Cardiac atrium fibroblast (primary cell): ENCODE measurements around the gene ZNF317. TPM values are rescaled to one million over a fixed set of nuclear protein-coding genes. Genes with fewer than 3 reads are reported as not detected.

Experiments used
- total RNA-seq: library from RNA; depleted of rRNA; stranded (reverse); fragments of >200 nt; gene quantifications from 2 replicates; pipeline ENCODE4 v1.2.3, GENCODE V29; 2015

The ZNF317 gene
- total RNA-seq, result 11.2 TPM in 2 replicates

DNA sequence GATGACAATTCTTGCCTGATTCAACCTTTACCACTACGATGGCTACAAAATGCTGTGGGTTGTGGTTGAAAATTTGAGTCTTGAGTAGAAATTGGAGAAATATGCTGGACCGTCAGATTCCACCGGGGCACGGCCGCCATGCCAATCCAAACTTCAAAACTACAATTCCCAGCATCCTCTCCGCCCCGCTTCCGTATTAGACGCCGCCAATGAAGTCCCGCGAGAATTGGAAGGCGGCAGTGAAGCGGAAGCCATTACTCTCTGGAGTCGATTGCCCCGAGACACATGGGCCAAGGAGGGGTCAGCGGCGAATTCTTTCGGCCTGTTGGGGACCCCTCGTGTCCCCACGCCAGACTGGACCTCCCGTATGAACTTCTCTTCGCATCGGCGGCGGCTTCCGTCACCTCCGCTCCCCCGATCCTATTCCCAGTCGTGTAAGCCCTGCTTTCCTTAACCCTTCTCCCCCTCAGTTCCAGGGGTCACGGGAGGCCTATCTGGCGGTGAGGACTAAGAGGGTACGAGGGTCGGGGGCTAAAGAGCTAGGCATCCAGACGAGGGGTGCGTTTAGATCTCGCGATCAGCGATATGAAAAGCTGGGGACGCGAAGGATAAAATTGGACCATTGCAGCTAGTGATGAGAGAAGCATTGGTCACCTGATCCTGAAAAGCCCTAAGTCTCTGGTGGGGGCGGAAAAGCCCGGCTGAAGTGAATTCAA is at the start of gene ZNF317:
Gene ZNF317 (plus strand): TSS at position 239 of the 716 bp plus-strand sequence. CDS start 15,620 bp downstream, outside the sequence.

DNA sequence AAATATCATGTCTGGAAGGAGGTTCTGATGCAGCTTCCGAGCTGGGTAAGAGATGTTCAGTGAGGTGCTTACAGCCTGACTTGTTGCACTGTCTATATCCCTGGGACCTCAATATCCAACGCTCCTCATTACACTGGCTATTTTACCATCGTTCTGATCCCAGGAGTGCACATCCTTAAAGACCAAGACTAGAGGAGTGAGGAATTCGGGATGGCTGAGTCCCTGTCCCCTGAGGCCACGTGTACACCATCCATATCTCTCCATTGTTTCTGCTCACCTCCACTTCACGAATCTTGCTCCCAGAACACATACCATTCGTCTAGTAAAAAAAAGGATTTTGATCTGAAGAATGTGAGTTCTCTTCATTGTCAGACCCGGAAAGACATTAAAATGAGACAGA is 32.8 kb upstream of the ZNF317 start, which contains the start of gene OR7G2:
Gene OR7G2 (minus strand): TSS at position 101 of the 400 bp plus-strand sequence. CDS start 4,232 bp downstream, outside the sequence.

DNA sequence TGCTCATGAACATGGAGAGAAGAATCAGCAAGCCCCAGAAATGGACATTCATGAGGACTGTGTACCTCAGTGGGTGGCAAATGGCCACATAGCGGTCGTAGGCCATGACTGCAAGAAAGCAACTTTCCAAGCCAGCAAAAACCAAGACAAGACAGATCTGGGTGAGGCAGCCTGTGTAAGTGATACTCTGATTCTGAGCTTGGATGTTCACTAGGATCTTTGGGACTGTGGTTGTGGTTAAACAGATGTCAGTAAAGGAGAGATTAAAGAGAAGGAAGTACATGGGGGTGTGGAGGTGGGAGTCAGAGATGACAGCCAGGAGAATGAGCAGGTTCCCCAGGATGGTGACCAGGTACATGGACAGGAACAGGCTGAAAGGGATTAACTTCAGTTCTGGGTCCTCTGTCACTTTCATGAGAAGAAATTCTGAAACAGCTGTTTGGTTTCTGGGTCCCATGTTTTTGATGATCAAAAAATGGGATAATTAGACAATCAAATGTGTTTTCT is 24.8 kb upstream of the ZNF317 start, which contains the start of gene OR7G1:
Gene OR7G1 (minus strand): TSS at position 457 of the 507 bp plus-strand sequence. CDS start 0 bp downstream, at position 457.

DNA sequence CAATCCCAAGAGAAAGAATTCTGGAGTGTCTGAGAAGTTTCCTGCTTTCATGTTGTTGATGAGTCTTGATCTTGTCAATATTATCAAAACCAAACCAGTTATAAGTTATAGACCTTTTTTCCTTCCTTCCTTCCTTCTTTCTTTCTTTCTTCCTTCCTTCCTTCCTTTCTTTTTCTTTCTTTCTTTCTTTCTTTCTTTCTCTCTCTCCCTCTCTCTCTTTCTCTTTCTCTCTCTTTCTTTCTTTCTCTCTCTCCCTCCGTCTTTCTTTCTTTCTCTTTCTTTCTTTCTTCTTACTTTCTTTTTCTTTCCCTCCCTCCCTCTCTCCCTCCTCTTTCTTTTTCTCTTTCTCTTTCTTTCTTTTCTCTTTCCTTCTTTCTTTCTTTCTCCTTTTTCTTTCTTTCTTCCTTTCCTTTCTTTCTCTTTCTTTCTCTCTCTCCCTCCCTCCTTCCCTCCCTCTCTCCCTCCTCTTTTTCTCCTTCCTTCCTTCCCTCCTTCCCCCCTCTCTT is 13.2 kb upstream of the ZNF317 start, which contains the start of gene OR7G3:
Gene OR7G3 (minus strand): TSS at position 51 of the 506 bp plus-strand sequence. CDS start 0 bp downstream, at position 51.

DNA sequence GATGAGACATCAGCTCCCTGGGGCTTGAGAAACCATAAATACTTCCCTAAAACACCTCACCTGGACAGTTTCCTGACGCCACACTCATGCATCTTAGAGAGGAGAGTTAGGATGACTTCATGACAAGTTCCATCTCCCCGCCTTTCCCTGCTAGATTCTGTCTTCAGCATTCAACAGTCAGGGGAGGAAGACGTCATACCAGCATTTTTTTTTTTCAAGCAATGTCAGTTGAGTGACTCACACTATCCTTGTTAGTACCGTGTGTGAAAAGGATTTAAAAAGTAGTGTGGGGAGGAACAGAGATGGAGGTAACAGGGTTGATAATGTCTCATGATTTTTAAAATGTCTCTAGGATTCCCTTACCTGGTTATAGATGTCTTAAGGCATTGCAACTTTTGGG is 38.7 kb downstream of the ZNF317 start, which contains the start of gene OR7D2:
Gene OR7D2 (plus strand): TSS at position 79 of the 400 bp plus-strand sequence. CDS start 6,803 bp downstream, outside the sequence.

Other genes starting within 250 kb of the ZNF317 start
- not detected in 2 replicates for gene MUC16, start 130.0 kb upstream of the ZNF317 start, total RNA-seq
- gene OR1M1, start 53.3 kb upstream of the ZNF317 start, total RNA-seq, result not detected in 2 replicates
- gene OR7G2, start 32.9 kb upstream of the ZNF317 start, total RNA-seq, result not detected in 2 replicates
- gene OR7G1, start 24.6 kb upstream of the ZNF317 start, total RNA-seq, result not detected in 2 replicates
- gene OR7G3, start 13.4 kb upstream of the ZNF317 start, total RNA-seq, result not detected in 2 replicates
- not detected in 2 replicates for gene OR7D2, start 38.6 kb downstream of the ZNF317 start, total RNA-seq
- gene OR7D4, start 79.2 kb downstream of the ZNF317 start, total RNA-seq, result not detected in 2 replicates
- not detected in 2 replicates for gene OR7E24, start 110.5 kb downstream of the ZNF317 start, total RNA-seq
- gene ZNF699, start 169.4 kb downstream of the ZNF317 start, total RNA-seq, result 1.3 and 2.3 TPM in 2 replicates
- 6.8 and 9.4 TPM in 2 replicates for gene ZNF559, start 183.8 kb downstream of the ZNF317 start, total RNA-seq
- 1.1 and 1.8 TPM in 2 replicates for gene ZNF177, start 222.6 kb downstream of the ZNF317 start, total RNA-seq